HCT116 (cell line): ENCODE results near the gene TMTC1. TPM values are rescaled to one million over a fixed set of nuclear protein-coding genes. Genes with fewer than 3 reads are reported as not detected.

ENCODE experiments used
- ATAC-seq: fragments of 200-7000 bp; cut with Tn5 transposase; 2 replicates; pipeline ENCODE4 v1.9.1; 2020; ENCODE audit warnings: mild to moderate bottlenecking, moderate library complexity
- BruUV-seq: library from RNA; stranded (reverse); fragments of 400-500 nt; replicated peaks from 2 replicates; lab custom pipeline; 2021; lab: Mats Ljungman, UMichigan
- CTCF ChIA-PET: fragments of 300-600 bp; sonication (Branson Sonifier 250); formaldehyde crosslinking; loops from one replicate; lab custom pipeline; 2021; ENCODE audit warnings: antibody characterized with exemption; lab: Charles Lee
- POLR2A ChIA-PET: fragments of 300-600, 350-600 bp; sonication (Branson Sonifier 250); formaldehyde crosslinking; loops from one replicate; lab custom pipeline; 2021; ENCODE audit warnings: antibody characterized with exemption; lab: Charles Lee
- RAD21 ChIA-PET, 2 experiments: fragments of 300-600 bp; sonication (Branson Sonifier 250); formaldehyde crosslinking; loops; one replicate each; lab custom pipeline; 2023; ENCODE audit warnings: low total read pairs in 2 of 2; ENCODE audit not compliant: uncharacterized antibody in 2 of 2, unreplicated experiment in 2 of 2, low non-redundant PET in 1 of 2; lab: Charles Lee
- DNase-seq: peaks from one replicate; pipeline ENCODE4 v3.0.0-alpha.2; 2010; ENCODE audit warnings: low read depth, low spot score
- H2AFZ ChIP-seq: fragments of 200-600 bp; shearing (Covaris generic), sonication (generic); 2 replicates; pipeline ENCODE4 v1.6.1; 2017; ENCODE audit warnings: low read depth, mixed run types, mixed read lengths, antibody characterized with exemption, low read length; ENCODE audit not compliant: poor library complexity, severe bottlenecking
- H3K27ac ChIP-seq: 2 replicates; pipeline ENCODE4 v1.5.1; 2012; ENCODE audit warnings: low read depth, low read length
- H3K27me3 ChIP-seq: fragments of 200-600 bp; sonication (generic); 2 replicates; pipeline ENCODE4 v1.6.1; 2016; ENCODE audit warnings: mixed run types, low read length, mixed read lengths; ENCODE audit not compliant: insufficient read depth
- H3K36me3 ChIP-seq, 2 experiments: fragments of 200-500 bp in 1 of 2; fragments of 200-600 bp in 1 of 2; sonication (Bioruptor generic) in 1 of 2; sonication (generic) in 1 of 2; 2 replicates each; pipeline versions ENCODE4 v1.5.1 to v1.6.1; 2014 to 2016; ENCODE audit warnings: low read length in 2 of 2, inconsistent platforms in 1 of 2, mixed read lengths in 1 of 2, mixed run types in 1 of 2; ENCODE audit not compliant: insufficient read depth in 2 of 2, control insufficient read depth in 1 of 2
- H3K4me1 ChIP-seq, 2 experiments: fragments of 200-600 bp in 1 of 2; sonication (generic) in 1 of 2; 2 replicates each; pipeline versions ENCODE4 v1.5.1 to v1.6.1; 2012 to 2017; ENCODE audit warnings: low read length in 2 of 2, inconsistent platforms in 1 of 2, mild to moderate bottlenecking in 1 of 2, mixed read lengths in 1 of 2, mixed run types in 1 of 2, moderate library complexity in 1 of 2; ENCODE audit not compliant: insufficient read depth in 2 of 2, control insufficient read depth in 1 of 2
- H3K4me2 ChIP-seq: fragments of 200-600 bp; sonication (generic); 2 replicates; pipeline ENCODE4 v1.6.1; 2017; ENCODE audit warnings: mixed run types, low read length, mixed read lengths
- H3K4me3 ChIP-seq, 2 experiments: fragments of 200-600 bp in 1 of 2; sonication (generic) in 1 of 2; replicated peaks in 1 of 2; 2 replicates each; pipeline ENCODE4 v1.5.1; 2011 to 2016; ENCODE audit warnings: low read length in 2 of 2, control low read depth in 1 of 2, low read depth in 1 of 2, mild to moderate bottlenecking in 1 of 2, mixed read lengths in 1 of 2, mixed run types in 1 of 2
- H3K79me2 ChIP-seq: fragments of 200-600 bp; sonication (generic); 2 replicates; pipeline ENCODE4 v1.6.1; 2017; ENCODE audit warnings: mild to moderate bottlenecking, mixed run types, low read length, moderate library complexity, mixed read lengths; ENCODE audit not compliant: insufficient read depth
- H3K9ac ChIP-seq: fragments of 200-600 bp; sonication (generic); 2 replicates; pipeline ENCODE4 v1.6.1; 2016; ENCODE audit warnings: low read length, mixed read lengths
- H3K9me2 ChIP-seq: fragments of 200-600 bp; sonication (generic), shearing (Covaris generic); 2 replicates; pipeline ENCODE4 v1.6.1; 2017; ENCODE audit warnings: mixed run types, mild to moderate bottlenecking, moderate library complexity; ENCODE audit not compliant: insufficient read depth
- H3K9me3 ChIP-seq, 2 experiments: fragments of 200-500 bp in 1 of 2; fragments of 200-600 bp in 1 of 2; sonication (Bioruptor generic) in 1 of 2; sonication (generic) in 1 of 2; 2 replicates each; pipeline ENCODE4 v1.6.1; 2014 to 2017; ENCODE audit warnings: low read length in 2 of 2, mixed read lengths in 2 of 2, inconsistent platforms in 1 of 2, low read depth in 1 of 2, mild to moderate bottlenecking in 1 of 2, mixed run types in 1 of 2, moderate library complexity in 1 of 2; ENCODE audit not compliant: control insufficient read depth in 1 of 2, insufficient read depth in 1 of 2
- H4K20me1 ChIP-seq: fragments of 200-600 bp; sonication (generic), shearing (Covaris generic); 2 replicates; pipeline ENCODE4 v1.6.1; 2017; ENCODE audit warnings: mixed run types, mild to moderate bottlenecking, moderate library complexity; ENCODE audit not compliant: insufficient read depth
- ATF3 ChIP-seq: IDR thresholded peaks from 2 replicates; pipeline ENCODE4 v1.6.1; 2012
- CEBPB ChIP-seq: IDR thresholded peaks from 2 replicates; pipeline ENCODE4 v1.6.1; 2012; ENCODE audit warnings: low read depth
- EZH2 ChIP-seq: fragments of 200-600 bp; sonication (generic); IDR thresholded peaks from 2 replicates; pipeline ENCODE4 v1.6.1; 2017; ENCODE audit warnings: antibody characterized with exemption, mixed run types
- EZH2phosphoT487 ChIP-seq: fragments of 200-600 bp; IDR thresholded peaks from 2 replicates; pipeline ENCODE4 v1.6.1; 2018; ENCODE audit warnings: antibody characterized with exemption, borderline replicate concordance
- FOSL1 ChIP-seq: IDR thresholded peaks from 2 replicates; pipeline ENCODE4 v1.6.1; 2012; ENCODE audit warnings: low read depth
- POLR2A ChIP-seq: IDR thresholded peaks from 2 replicates; pipeline ENCODE4 v1.7.0; 2011; ENCODE audit warnings: borderline replicate concordance; ENCODE audit not compliant: insufficient read depth, insufficient read length; ENCODE audit errors: extremely low read depth
- POLR2AphosphoS5 ChIP-seq: IDR thresholded peaks from 2 replicates; pipeline ENCODE4 v1.6.1; 2011; ENCODE audit warnings: mild to moderate bottlenecking, low read depth, low read length, moderate library complexity
- RAD21 ChIP-seq: IDR thresholded peaks from 2 replicates; pipeline ENCODE4 v1.6.1; 2012; ENCODE audit warnings: low read depth, mild to moderate bottlenecking
- SIN3A ChIP-seq: IDR thresholded peaks from 2 replicates; pipeline ENCODE4 v1.6.1; 2012; ENCODE audit warnings: low read depth
- SRF ChIP-seq: IDR thresholded peaks from 2 replicates; pipeline ENCODE4 v1.6.1; 2012; ENCODE audit warnings: low read depth
- ZFX ChIP-seq: fragments of 450-650 bp; IDR thresholded peaks from 2 replicates; pipeline ENCODE4 v1.6.1; 2017
- ZNF274 ChIP-seq: fragments of 200-500 bp; sonication (Bioruptor generic); IDR thresholded peaks from 2 replicates; pipeline ENCODE4 v1.6.1; 2014; ENCODE audit warnings: mild to moderate bottlenecking, low read depth, low read length, inconsistent platforms
- intact Hi-C: fragments of 100-400 bp; cut with micrococcal nuclease; formaldehyde crosslinking; loops from 2 replicates; pipeline ENCODE4 v1.10.0; 2022
- total RNA-seq: library from RNA; stranded (reverse); gene quantifications from one replicate; pipeline ENCODE4 v1.2.1, GENCODE V29; 2021; ENCODE audit not compliant: unreplicated experiment
- TF ChIP-seq, protein P1 (sequence below): IDR thresholded peaks from 2 replicates; pipeline ENCODE4 v1.6.1; 2012
- TF ChIP-seq, protein P2 (sequence below), 3 experiments: fragments of 200-600 bp in 1 of 3; sonication (generic) in 1 of 3; IDR thresholded peaks in 2 of 3; conservative IDR thresholded peaks in 1 of 3; 2 replicates each; pipeline ENCODE4 v1.5.1; 2012 to 2017; ENCODE audit warnings: low read depth in 2 of 3, low read length in 2 of 3, antibody characterized with exemption in 1 of 3, borderline replicate concordance in 1 of 3, control low read depth in 1 of 3, mild to moderate bottlenecking in 1 of 3, mixed read lengths in 1 of 3, mixed run types in 1 of 3, moderate library complexity in 1 of 3; ENCODE audit not compliant: insufficient read depth in 1 of 3

Gene TMTC1
- total RNA-seq, 1 experiment from 2014 or later = 2.0 TPM

DNA sequence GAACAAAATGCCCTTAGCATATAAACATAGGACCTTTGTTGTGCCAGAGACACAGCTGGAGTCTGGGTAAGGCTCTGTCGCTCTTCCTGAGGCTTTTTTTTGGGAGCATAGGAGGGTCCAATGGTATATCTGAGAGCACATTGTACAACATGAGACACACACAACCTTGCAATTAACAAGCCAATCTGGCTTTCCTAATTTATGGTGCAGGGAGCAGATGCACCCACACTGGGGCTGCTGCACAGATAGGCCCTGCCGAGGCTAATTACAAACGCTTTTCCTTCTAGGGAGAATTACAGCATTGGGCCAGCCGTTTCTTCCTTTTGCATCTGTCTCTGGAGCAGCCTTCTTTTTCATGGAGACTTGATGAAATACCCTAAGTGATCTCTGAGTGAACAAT, 211.3 kb downstream of the TMTC1 start:
- intact Hi-C loops = no loop called here
- Histone ChIP-seq H2AFZ (no peak overlapping the region), H3K27me3 (no peaks in the 10 kb centered on the region), H3K27ac (no peak overlapping the region), H3K9ac (no peak overlapping the region), H3K79me2 (no peaks in the 10 kb centered on the region), H3K36me3 (no peaks in the 10 kb centered on the region), H4K20me1 (no peaks in the 10 kb centered on the region), H3K9me3 (no peaks in the 10 kb centered on the region), H3K4me1 (no peaks in the 10 kb centered on the region)
- CTCF ChIA-PET = no interaction called here
- RAD21 ChIA-PET = no interaction called here
- no TSS peak for BruUV-seq
- DNase-seq (no peak), ATAC-seq (no peak)
- POLR2A ChIA-PET = no interaction called here
- TF ChIP-seq POLR2AphosphoS5 (no peak), POLR2A (no peak), ZFX (no peak), RAD21 (no peak), EZH2phosphoT487 (no peak), SIN3A (no peak), SRF (no peak), ZNF274 (no peak), CEBPB (no peak), FOSL1 (no peak), EZH2 (no peak), ATF3 (no peak)
- TF ChIP-seq, protein P1, sequence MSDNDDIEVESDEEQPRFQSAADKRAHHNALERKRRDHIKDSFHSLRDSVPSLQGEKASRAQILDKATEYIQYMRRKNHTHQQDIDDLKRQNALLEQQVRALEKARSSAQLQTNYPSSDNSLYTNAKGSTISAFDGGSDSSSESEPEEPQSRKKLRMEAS = no peak
- TF ChIP-seq, protein P2, sequence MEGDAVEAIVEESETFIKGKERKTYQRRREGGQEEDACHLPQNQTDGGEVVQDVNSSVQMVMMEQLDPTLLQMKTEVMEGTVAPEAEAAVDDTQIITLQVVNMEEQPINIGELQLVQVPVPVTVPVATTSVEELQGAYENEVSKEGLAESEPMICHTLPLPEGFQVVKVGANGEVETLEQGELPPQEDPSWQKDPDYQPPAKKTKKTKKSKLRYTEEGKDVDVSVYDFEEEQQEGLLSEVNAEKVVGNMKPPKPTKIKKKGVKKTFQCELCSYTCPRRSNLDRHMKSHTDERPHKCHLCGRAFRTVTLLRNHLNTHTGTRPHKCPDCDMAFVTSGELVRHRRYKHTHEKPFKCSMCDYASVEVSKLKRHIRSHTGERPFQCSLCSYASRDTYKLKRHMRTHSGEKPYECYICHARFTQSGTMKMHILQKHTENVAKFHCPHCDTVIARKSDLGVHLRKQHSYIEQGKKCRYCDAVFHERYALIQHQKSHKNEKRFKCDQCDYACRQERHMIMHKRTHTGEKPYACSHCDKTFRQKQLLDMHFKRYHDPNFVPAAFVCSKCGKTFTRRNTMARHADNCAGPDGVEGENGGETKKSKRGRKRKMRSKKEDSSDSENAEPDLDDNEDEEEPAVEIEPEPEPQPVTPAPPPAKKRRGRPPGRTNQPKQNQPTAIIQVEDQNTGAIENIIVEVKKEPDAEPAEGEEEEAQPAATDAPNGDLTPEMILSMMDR (IDR thresholded peaks at IDR 0.05 in 2 of 3, conservative IDR thresholded peaks at IDR 0.05 in 1 of 3; ENCODE audit: borderline replicate concordance in 1 of 3, insufficient read depth in 1 of 3, low read depth in 2 of 3, low read length in 2 of 3) = no peak
- TF ChIP-seq, all 23 proteins: peak for 0
- H3K9me2 ChIP-seq = no peaks in the 10 kb centered on the region
- no peak overlapping the region for H3K4me3 ChIP-seq
- no peak overlapping the region for H3K4me2 ChIP-seq
